Measurements from ENCODE around the gene MLLT10. TPM values are rescaled to one million over a fixed set of nuclear protein-coding genes. Genes with fewer than 3 reads are reported as not detected.

MLLT10 gene
- total and polyA plus RNA-seq, 2 of the 8 experiments (the other 6 are each of a cell fraction or from before 2014, with no cell fraction given), result 53.1 to 62.1 TPM

- no peak for TF ChIP-seq SIN3A (conservative IDR thresholded peaks at IDR 0.05 in 1 of 2, IDR thresholded peaks at IDR 0.05 in 1 of 2; ENCODE audit: low read depth in 1 of 2, low read length in 2 of 2)
- TF ChIP-seq ATF3 (IDR thresholded peaks at IDR 0.05; ENCODE audit: insufficient read depth, low read depth, low read length), result no peak
- TF ChIP-seq KDM5A (IDR thresholded peaks at IDR 0.05; ENCODE audit: low read length), result no peak
- TF ChIP-seq GTF2F1 (IDR thresholded peaks at IDR 0.05; ENCODE audit: borderline replicate concordance, low read depth, low read length), result no peak
- TF ChIP-seq JUND (IDR thresholded peaks at IDR 0.05; ENCODE audit: low read length), result no peak
- TF ChIP-seq SAP30 (IDR thresholded peaks at IDR 0.05; ENCODE audit: insufficient read depth, insufficient replicate concordance, low read length), result no peak
- TF ChIP-seq POLR2AphosphoS5 (IDR thresholded peaks at IDR 0.05; ENCODE audit: low read depth, low read length), result no peak
- no peak for TF ChIP-seq CHD2 (IDR thresholded peaks at IDR 0.05; ENCODE audit: low read length)
Measured at GRCh38 chr10:21638681-21639080, 104.6 kb downstream of the MLLT10 start (continued).
